Astrocyte of the spinal cord (primary cell): Measurements from ENCODE around the gene HDAC4.

Source experiments
- DNase-seq: peaks from one replicate; pipeline ENCODE4 v3.0.0; 2011; ENCODE audit warnings: low read depth, low spot score
- H3K4me3 ChIP-seq: 2 replicates; pipeline ENCODE4 v1.5.1; 2011; ENCODE audit warnings: low read depth, mild to moderate bottlenecking, low read length, moderate library complexity
- CTCF ChIP-seq: IDR thresholded peaks from 2 replicates; pipeline ENCODE4 v1.5.1; 2012; ENCODE audit warnings: low read depth, mild to moderate bottlenecking, low read length, inconsistent platforms
- in situ Hi-C: cut with HindIII; loops from 2 replicates; pipeline ENCODE4 v1.10.0; 2017; ENCODE audit warnings: low sequenced_read_pairs

Gene HDAC4

GRCh38 chr2:239206851-239207250 is 194.0 kb downstream of the HDAC4 start:
- H3K4me3 ChIP-seq = no peak overlapping the region
- TF ChIP-seq CTCF = no peak
- DNase-seq = no peak
- in situ Hi-C loops = no loop called here

- no peak for DNase-seq
- no peak for TF ChIP-seq CTCF
- in situ Hi-C loops = no loop called here
- no peak overlapping the region for H3K4me3 ChIP-seq
These were observed 194.8 kb downstream of the HDAC4 start for GRCh38 chr2:239206042-239206441.

GRCh38 chr2:239204876-239205468 is 195.8 kb downstream of the HDAC4 start:
- TF ChIP-seq CTCF = no peak
- H3K4me3 ChIP-seq = no peak overlapping the region
- in situ Hi-C loops = no loop called here
- DNase-seq = no peak

GRCh38 chr2:239204136-239204875 is 196.5 kb downstream of the HDAC4 start:
- in situ Hi-C loops = no loop called here
- no peak for DNase-seq
- no peak overlapping the region for H3K4me3 ChIP-seq
- no peak for TF ChIP-seq CTCF

- DNase-seq = no peak
- no peak overlapping the region for H3K4me3 ChIP-seq
- in situ Hi-C loops = no loop called here
- no peak for TF ChIP-seq CTCF
These were observed 197.2 kb downstream of the HDAC4 start for GRCh38 chr2:239203443-239204135.

- in situ Hi-C loops = no loop called here
- no peak for TF ChIP-seq CTCF
- DNase-seq = no peak
- H3K4me3 ChIP-seq = no peak overlapping the region
These were observed 198.0 kb downstream of the HDAC4 start for GRCh38 chr2:239202836-239203235.
